ENCODE measurements around the gene ST6GAL2.

The ST6GAL2 gene

DNA sequence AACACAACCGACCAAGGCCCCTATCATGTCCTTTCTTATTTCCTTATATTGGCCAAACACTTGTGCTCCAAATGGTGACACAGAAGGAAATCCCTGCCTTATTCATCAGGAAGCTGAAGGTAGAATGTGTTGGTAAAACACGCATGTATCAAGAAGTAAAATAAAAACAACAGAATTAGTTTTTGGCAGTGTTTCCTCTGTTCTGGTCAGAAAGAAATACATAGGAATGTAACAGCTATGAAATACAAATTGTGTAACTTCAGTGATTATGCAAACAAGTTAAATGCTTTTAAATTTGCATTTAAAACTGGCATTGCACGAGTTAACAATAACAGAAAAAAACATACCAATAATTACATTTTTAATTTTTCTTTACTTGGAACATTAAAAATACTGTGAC lies 19.3 kb downstream of the ST6GAL2 start:
- TF ChIP-seq, protein P1, sequence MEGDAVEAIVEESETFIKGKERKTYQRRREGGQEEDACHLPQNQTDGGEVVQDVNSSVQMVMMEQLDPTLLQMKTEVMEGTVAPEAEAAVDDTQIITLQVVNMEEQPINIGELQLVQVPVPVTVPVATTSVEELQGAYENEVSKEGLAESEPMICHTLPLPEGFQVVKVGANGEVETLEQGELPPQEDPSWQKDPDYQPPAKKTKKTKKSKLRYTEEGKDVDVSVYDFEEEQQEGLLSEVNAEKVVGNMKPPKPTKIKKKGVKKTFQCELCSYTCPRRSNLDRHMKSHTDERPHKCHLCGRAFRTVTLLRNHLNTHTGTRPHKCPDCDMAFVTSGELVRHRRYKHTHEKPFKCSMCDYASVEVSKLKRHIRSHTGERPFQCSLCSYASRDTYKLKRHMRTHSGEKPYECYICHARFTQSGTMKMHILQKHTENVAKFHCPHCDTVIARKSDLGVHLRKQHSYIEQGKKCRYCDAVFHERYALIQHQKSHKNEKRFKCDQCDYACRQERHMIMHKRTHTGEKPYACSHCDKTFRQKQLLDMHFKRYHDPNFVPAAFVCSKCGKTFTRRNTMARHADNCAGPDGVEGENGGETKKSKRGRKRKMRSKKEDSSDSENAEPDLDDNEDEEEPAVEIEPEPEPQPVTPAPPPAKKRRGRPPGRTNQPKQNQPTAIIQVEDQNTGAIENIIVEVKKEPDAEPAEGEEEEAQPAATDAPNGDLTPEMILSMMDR (IDR thresholded peaks at IDR 0.05; ENCODE audit: borderline replicate concordance, control extremely low read depth, extremely low read depth, insufficient read depth, missing control alignments), result no peak
- in situ Hi-C loops (cut with MboI; ENCODE audit: low sequenced_read_pairs, unreplicated experiment), result no loop called here
- no peak for DNase-seq (ENCODE audit: low spot score)

DNA sequence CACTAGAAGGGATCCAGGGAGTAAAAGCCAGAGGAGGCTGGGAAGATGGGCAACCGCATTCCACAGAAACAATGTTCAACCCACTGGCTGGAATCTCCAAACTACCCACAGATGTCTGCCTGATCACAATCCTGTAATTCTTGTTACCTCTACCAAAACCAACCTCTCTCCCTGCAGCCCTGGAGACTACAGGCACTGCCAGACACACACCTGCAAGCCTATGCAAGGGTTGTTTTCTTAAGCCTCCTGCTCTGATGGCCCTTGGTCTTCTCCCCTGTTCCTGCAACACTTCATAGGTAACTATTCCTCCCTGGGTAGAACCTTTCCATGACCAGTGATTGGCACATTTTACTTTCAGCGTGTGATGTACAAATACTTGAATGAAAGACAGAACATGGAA lies 21.9 kb downstream of the ST6GAL2 start:
- TF ChIP-seq, protein P1 (IDR thresholded peaks at IDR 0.05; ENCODE audit: borderline replicate concordance, control extremely low read depth, extremely low read depth, insufficient read depth, missing control alignments), result no peak
- in situ Hi-C loops (cut with MboI; ENCODE audit: low sequenced_read_pairs, unreplicated experiment), result no loop called here
- DNase-seq (ENCODE audit: low spot score), result no peak

DNA sequence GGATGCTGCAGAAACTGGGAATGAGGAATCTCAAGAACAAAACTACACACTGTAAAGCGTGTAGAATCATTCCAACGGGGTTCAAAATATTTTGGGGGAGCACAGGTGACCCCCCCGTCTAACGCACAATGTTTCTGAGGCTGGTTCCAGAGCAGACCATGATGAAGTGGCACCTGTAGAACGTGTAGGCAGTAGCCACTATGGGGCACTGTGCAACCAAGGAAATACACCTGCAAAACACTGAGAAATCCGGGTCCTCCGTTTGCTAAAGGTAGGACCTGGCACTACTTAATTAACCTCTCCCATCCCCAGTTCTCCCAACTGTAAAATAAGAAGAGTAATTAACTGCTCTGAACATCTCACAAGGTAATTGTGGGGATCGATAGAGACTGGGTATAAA lies 22.6 kb downstream of the ST6GAL2 start:
- TF ChIP-seq, protein P1 (IDR thresholded peaks at IDR 0.05; ENCODE audit: borderline replicate concordance, control extremely low read depth, extremely low read depth, insufficient read depth, missing control alignments), result no peak
- no peak for DNase-seq (ENCODE audit: low spot score)

DNA sequence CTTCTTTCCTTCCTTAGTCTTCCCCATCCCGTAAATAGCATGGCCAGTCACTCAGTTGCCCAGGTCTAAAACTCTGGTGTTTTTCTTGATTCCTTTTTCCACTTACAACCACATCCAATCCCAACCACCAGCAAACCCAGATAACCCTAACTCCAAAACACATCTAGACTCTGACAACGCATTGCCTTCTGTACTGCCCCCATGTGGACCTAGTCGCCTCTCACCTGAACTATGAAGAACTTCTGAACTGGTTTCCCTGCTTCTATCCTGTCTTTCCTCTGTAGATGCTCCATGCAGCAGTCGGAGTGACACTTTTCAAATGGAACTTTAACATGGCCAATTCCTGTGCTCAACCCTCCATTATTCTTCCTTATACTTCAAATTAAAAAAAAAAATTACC lies 26.5 kb downstream of the ST6GAL2 start:
- TF ChIP-seq, protein P1 (IDR thresholded peaks at IDR 0.05; ENCODE audit: borderline replicate concordance, control extremely low read depth, extremely low read depth, insufficient read depth, missing control alignments), result no peak
- in situ Hi-C loops (cut with MboI; ENCODE audit: low sequenced_read_pairs, unreplicated experiment), result no loop called here
- no peak for DNase-seq (ENCODE audit: low spot score)

More for the DNA sequence above, 22.6 kb downstream of the ST6GAL2 start:
- in situ Hi-C loops (cut with MboI; ENCODE audit: low sequenced_read_pairs, unreplicated experiment), result no loop called here

DNA sequence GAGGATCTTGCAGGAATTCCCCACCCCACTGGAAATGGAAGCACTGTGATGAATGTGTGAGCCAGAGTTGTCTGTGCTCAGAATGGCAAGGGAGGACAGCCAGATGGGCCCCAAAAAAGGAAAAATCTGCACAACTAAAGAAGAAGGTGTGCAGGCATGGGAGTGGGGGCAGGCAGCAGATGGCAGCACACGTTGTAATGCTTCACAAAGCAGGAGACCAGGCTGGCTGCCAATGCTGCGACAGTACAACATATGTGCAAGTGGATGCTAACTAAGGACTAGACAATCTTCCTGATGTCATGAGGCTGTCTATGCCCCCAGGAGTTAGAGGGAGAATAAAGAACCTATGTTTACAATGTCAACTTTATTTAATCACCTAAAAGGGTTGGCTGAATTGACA lies 27.2 kb downstream of the ST6GAL2 start:
- DNase-seq (ENCODE audit: low spot score), result no peak
- TF ChIP-seq, protein P1 (IDR thresholded peaks at IDR 0.05; ENCODE audit: borderline replicate concordance, control extremely low read depth, extremely low read depth, insufficient read depth, missing control alignments), result no peak
- in situ Hi-C loops (cut with MboI; ENCODE audit: low sequenced_read_pairs, unreplicated experiment), result no loop called here

DNA sequence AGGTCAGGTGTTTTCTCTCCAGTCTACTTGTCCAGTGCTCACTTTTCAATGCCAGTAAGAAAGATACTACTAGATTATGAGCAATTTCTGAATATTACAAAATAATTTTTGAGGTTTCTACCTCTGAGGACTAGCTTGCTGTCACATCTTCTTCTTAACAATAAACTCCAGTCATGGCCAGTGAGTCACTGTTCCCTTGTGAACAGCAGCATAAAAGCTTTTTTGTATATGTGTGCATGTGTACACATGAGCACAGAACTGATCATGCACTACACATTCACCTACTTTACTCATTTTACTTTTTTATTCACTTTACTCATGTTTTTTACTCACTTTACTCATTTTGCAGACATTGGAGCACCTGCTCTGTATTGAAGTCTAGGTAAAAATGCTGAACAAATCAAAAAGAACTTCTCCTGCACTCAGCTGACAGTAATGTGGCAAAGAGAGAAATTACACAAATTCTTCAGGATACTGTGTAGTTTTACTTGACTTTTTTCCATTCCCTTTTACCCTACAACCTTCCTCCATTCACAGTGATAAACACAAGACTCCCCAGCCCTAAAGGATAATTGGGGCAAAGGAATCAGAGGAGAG lies 28.0 kb downstream of the ST6GAL2 start:
- no peak for DNase-seq (ENCODE audit: low spot score)
- in situ Hi-C loops (cut with MboI; ENCODE audit: low sequenced_read_pairs, unreplicated experiment), result no loop called here

More for the DNA sequence above, 28.0 kb downstream of the ST6GAL2 start:
- TF ChIP-seq, protein P1 (IDR thresholded peaks at IDR 0.05; ENCODE audit: borderline replicate concordance, control extremely low read depth, extremely low read depth, insufficient read depth, missing control alignments), result no peak

Data from GM13976 (cell line).